NCI-H2029 treated with DMSO at 0.1 percent for 48 hours (cell line): ENCODE results near the gene SYTL3.
A peak's percentile ranks its signal among the peaks of the same experiment; 100 is the strongest.

Experiments
- DNase-seq: peaks from one replicate; lab custom pipeline; 2025; lab: John Stamatoyannopoulos, UW

The SYTL3 gene

GRCh38 chr6:158762787-158763433 lies 113.1 kb downstream of the SYTL3 start:
- DNase-seq = no peak

DNA sequence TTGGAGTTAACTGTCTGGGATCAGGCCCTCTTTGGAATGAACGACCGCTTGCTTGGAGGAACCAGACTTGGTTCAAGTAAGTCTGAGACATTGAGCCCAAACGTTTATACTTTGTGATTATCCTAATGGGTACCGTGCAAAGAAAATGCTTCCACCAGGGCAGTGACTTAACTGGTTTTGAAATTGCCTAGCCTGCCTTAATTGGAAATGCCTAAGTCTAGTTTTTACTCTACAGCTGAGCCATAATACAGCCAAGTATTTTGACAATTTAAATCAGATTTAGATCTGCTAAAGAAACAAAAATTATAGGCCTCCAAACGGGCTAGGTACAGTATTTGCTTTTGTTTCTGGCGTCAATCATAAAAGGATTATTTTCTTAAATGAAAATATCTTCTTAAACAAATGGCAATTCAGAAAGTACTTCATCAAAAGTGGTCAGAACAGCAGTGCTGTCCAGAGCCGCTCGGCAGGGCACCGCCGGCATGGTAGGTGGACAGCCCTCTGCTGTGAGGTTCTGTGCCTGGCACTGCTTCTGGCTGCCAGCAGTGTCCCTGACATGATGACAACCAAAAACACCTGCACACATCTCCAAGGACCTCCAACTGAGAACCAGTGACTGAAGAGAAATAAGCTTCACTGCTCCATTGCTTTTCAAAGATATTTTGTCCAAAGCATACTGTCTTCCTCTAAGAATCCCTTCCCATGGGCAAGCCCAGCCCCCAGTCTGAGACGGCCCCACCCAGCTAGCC lies 113.8 kb downstream of the SYTL3 start:
- no peak for DNase-seq

DNA sequence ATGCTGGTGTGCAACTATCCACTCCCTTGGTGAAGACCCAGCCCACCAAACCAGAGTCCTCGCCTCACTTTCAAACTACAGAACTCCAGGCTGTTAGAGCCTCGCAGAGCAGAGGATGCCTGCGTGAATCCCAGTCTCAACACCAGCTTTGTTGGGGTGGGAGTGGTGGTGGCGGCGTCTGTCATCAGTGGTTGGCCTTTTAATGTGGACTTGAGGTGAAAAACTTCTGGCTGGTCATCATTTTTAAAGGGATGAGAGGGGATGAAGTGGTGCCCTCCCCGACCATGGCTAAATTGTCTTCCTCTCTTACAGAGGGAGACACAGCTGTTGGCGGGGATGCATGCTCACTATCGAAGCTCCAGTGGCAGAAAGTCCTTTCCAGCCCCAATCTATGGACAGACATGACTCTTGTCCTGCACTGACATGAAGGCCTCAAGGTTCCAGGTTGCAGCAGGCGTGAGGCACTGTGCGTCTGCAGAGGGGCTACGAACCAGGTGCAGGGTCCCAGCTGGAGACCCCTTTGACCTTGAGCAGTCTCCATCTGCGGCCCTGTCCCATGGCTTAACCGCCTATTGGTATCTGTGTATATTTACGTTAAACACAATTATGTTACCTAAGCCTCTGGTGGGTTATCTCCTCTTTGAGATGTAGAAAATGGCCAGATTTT lies 114.5 kb downstream of the SYTL3 start:
- DNase-seq = no peak

GRCh38 chr6:158764926-158765325 lies 115.1 kb downstream of the SYTL3 start:
- no peak for DNase-seq

- no peak for DNase-seq
Observed at GRCh38 chr6:158765499-158766068, 115.7 kb downstream of the SYTL3 start.

GRCh38 chr6:158766621-158767455 lies 117.0 kb downstream of the SYTL3 start:
- no peak for DNase-seq

- no peak for DNase-seq
Observed at GRCh38 chr6:158767709-158768108, 117.9 kb downstream of the SYTL3 start.

DNA sequence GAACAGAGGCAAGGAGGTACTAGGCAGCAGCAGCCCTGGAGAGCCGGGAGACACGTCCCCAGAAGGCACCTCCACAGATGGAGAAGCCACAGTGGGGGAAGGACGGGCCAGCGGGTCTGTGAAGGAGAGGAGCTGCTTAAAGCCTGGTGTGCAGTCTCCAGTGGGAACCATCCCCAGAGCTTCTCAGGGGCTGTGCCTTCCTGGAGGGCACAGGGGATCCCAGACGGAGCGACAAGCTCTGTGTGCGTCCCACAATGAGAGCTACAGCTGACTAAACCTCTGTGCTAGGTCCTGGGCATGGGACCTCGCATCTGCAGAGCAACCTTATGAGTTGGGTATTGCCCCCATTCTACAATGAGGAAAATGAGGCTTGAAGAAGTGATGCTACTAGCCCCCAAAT lies 118.6 kb downstream of the SYTL3 start:
- no peak for DNase-seq

GRCh38 chr6:158769234-158769770 lies 119.4 kb downstream of the SYTL3 start:
- DNase-seq = no peak

GRCh38 chr6:158769771-158770432 lies 120.0 kb downstream of the SYTL3 start:
- DNase-seq = peak; percentile 22

DNA sequence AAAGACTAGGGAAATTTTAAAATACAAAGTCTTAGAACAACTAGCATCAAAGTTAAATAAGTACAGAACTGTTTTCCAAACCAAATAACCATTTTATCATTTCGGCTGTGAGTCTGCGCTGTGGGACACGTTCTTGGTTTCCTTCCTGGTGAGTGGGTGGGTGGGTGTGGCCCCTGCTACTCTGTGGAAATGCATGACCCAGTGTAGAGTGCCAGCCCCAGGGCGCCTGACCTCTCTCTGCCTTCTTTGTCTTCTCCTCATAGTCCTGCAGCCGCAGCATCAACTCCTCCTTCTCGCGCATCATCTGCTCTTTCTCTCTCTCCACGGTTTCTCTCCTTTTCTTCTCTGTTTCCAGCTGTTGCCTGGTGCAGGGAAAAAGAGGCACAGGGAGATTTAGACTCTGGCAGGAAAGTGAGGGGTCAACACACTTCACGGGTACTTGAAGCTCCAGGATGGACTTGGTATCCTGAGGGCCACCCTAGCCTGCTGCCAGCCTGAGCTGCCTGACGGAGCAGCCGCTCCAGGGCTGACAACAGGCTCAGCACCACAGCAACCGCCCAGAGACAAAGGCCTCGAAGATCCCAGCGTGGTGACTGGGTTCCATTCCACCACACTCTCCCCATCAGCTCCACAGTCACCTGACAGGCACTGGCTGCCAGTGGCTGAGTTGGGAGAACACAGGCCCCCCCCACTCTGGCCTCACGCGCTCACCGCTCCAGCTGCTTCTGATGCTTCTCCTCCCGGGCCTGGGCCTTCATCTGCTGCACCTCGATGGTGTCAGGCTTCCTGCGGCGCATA lies 120.9 kb downstream of the SYTL3 start:
- no peak for DNase-seq

DNA sequence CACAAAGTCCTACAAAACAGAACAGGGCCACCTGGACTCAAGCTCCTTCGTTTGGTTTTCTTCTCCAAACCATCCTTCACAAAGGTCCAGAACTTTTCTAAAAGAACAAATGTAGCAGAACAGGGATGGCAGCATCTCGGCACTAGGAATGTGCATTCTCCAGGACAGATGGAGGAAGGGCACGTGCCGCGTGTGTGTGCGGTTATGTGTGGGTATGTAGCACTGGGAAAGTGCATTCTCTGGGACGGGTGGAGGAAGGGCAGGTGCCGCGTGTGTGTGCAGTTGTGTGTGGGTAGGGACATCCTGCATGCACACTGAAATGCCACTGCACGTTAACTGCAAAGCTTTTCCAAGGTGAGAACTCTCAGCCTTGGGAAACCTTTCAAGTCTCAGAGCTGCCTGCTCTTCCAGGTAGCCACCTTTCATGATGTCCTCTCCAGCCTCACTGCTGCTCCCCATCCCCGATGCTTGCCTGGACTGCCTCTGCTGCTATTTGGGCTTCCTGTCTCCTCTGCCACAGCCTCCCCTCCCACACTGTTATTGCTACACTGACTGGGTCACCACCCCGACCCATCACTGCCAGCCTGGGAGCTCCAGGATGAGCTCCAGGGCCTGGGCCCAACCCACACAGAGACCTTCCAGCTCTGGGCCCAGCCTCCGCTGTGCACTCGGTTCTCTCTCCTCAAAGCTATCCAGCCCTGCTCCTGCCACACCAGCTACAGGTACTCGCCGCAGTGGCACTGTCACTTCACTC lies 121.7 kb downstream of the SYTL3 start:
- no peak for DNase-seq

GRCh38 chr6:158772172-158772571 lies 122.3 kb downstream of the SYTL3 start:
- no peak for DNase-seq

- DNase-seq = no peak
Observed at GRCh38 chr6:158772851-158773371, 123.1 kb downstream of the SYTL3 start.

- no peak for DNase-seq
Observed at GRCh38 chr6:158773581-158774449, 124.0 kb downstream of the SYTL3 start.

DNA sequence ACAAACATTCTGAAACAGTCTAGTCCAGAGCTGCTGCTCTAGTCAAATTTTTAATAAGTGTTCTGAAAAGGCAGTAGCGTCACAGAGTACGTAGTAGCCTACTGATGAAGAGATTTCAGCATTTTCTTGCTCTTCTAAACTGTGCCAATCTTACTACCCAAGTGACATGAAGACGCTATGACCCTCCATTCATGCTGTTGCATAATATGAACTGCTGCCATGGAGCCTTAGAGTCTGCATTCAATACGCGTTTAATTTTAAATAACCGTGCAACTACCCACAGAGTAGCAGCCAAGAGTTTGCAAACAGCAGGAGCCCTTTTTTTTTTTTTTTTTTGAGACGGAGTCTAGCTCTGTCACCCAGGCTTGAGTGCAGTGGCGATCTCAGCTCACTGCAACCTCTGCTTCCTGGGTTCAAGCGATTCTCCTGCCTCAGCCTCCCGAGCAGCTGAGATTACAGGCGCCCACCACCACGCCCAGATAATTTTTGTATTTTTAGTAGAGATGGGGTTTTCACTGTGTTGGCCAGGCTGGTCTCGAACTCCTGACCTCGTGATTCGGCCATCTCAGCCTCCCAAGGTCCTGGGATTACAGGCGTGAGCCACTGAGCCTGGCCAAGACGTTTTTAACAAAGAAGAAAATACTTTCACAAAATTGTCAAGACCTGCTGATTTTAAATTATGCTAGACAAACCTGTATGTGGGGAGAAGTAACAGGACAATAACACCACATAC lies 125.0 kb downstream of the SYTL3 start:
- DNase-seq = no peak

- no peak for DNase-seq
Observed at GRCh38 chr6:158775832-158776231, 126.0 kb downstream of the SYTL3 start.

GRCh38 chr6:158776737-158777136 lies 126.9 kb downstream of the SYTL3 start:
- no peak for DNase-seq
